K562 (cell line): Measurements from ENCODE around the gene SLC30A10. TPM values are rescaled to one million over a fixed set of nuclear protein-coding genes. Genes with fewer than 3 reads are reported as not detected.

Experiments used
- BRF1 ChIP-seq: IDR thresholded peaks from 3 replicates; pipeline ENCODE4 v1.6.1; 2011; ENCODE audit warnings: borderline replicate concordance, mild to moderate bottlenecking; ENCODE audit not compliant: insufficient read length; ENCODE audit errors: extremely low read depth
- CBFA2T3 ChIP-seq: fragments of 450-650 bp; IDR thresholded peaks from 2 replicates; pipeline ENCODE4 v1.6.1; 2017
- NBN ChIP-seq: fragments of 450-650 bp; IDR thresholded peaks from 2 replicates; pipeline ENCODE4 v1.6.1; 2016; ENCODE audit warnings: low read depth, mild to moderate bottlenecking
- POLR2AphosphoS5 ChIP-seq: IDR thresholded peaks from 2 replicates; pipeline ENCODE4 v1.6.1; 2011; ENCODE audit warnings: mild to moderate bottlenecking, low read depth, low read length, moderate library complexity; ENCODE audit not compliant: control insufficient read depth, insufficient read depth
- POLR3G ChIP-seq: IDR thresholded peaks from 2 replicates; pipeline ENCODE4 v1.6.1; 2011; ENCODE audit not compliant: insufficient read length, insufficient replicate concordance; ENCODE audit errors: extremely low read depth
- REST ChIP-seq, 2 experiments: fragments of 450-650 bp; formaldehyde crosslinking in 1 of 2; IDR thresholded peaks; 2 replicates each; pipeline versions ENCODE4 v1.4.0 to v1.6.1; 2014 to 2020; ENCODE audit warnings: mild to moderate bottlenecking in 2 of 2, borderline replicate concordance in 1 of 2, low read depth in 1 of 2
- SRSF9 ChIP-seq: fragments of 200-400 bp; formaldehyde crosslinking; IDR thresholded peaks from 2 replicates; pipeline ENCODE4 v1.6.1; 2017; ENCODE audit warnings: low read depth, low read length, borderline replicate concordance
- ZNF197 ChIP-seq: fragments of 200-800 bp; sonication (Bioruptor generic); IDR thresholded peaks from 2 replicates; pipeline ENCODE4 v1.6.1; 2016; ENCODE audit warnings: low read depth, missing genetic modification characterization, missing compliant biosample characterization
- ZNF3 ChIP-seq: fragments of 250-450 bp; sonication (Bioruptor Pico); IDR thresholded peaks from 2 replicates; pipeline ENCODE4 v1.5.0; 2021; ENCODE audit warnings: mild to moderate bottlenecking, moderate library complexity
- ZNF639 ChIP-seq, 2 experiments: fragments of 200-800 bp in 1 of 2; sonication (Bioruptor generic) in 1 of 2; sonication (generic) in 1 of 2; formaldehyde crosslinking in 1 of 2; IDR thresholded peaks in 1 of 2; conservative IDR thresholded peaks in 1 of 2; 2 replicates each; pipeline versions ENCODE4 v1.5.0 to v1.6.1; 2016 to 2020; ENCODE audit warnings: missing compliant biosample characterization in 1 of 2, missing genetic modification characterization in 1 of 2, missing genetic modification reagents in 1 of 2
- polyA plus RNA-seq, 8 experiments: library from polyadenylated mRNA; depleted of rRNA in 4 of 8; stranded (reverse) in 5 of 8; unstranded in 3 of 8; fragments of >200 nt; fragmentation: Nextera tagmentation in 2 of 8; fragmentation: Illumina TruSeq in 1 of 8; extraction: Ambion mirVana in 2 of 8; extraction: Trizol in 1 of 8; gene quantifications; 2 replicates each; pipeline versions ENCODE4 v1.2.1 to v1.2.3, GENCODE V29; 2011 to 2014; ENCODE audit warnings: inconsistent platforms in 1 of 8, missing spikeins in 1 of 8
- total RNA-seq, 7 experiments: library from RNA; depleted of rRNA in 6 of 7; stranded (reverse); fragments of >200 nt in 6 of 7; fragmentation: Illumina TruSeq in 2 of 7; extraction: Trizol in 2 of 7; gene quantifications; 2 replicates each; pipeline versions ENCODE4 v1.2.1 to v1.2.3, GENCODE V29; 2011 to 2021; ENCODE audit warnings: low replicate concordance in 1 of 7
- TF ChIP-seq, protein P1 (sequence below): fragments of 250-450 bp; sonication (Bioruptor Pico); IDR thresholded peaks from 2 replicates; pipeline ENCODE4 v1.5.0; 2022; ENCODE audit warnings: mild to moderate bottlenecking

Gene SLC30A10
- total and polyA plus RNA-seq, 9 of the 15 experiments (the other 6 are each of a cell fraction or from before 2014, with no cell fraction given), result 2.6 to 11.3 (median 7.1) TPM

GRCh38 chr1:219906924-219907771, 21.2 kb downstream of the SLC30A10 start (continued):
- TF ChIP-seq, protein P1, sequence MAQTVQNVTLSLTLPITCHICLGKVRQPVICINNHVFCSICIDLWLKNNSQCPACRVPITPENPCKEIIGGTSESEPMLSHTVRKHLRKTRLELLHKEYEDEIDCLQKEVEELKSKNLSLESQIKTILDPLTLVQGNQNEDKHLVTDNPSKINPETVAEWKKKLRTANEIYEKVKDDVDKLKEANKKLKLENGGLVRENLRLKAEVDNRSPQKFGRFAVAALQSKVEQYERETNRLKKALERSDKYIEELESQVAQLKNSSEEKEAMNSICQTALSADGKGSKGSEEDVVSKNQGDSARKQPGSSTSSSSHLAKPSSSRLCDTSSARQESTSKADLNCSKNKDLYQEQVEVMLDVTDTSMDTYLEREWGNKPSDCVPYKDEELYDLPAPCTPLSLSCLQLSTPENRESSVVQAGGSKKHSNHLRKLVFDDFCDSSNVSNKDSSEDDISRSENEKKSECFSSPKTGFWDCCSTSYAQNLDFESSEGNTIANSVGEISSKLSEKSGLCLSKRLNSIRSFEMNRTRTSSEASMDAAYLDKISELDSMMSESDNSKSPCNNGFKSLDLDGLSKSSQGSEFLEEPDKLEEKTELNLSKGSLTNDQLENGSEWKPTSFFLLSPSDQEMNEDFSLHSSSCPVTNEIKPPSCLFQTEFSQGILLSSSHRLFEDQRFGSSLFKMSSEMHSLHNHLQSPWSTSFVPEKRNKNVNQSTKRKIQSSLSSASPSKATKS, result no peak
- TF ChIP-seq BRF1, result no peak
- peak; percentile 94 for TF ChIP-seq ZNF197 (CRISPR knock-in tag)
- TF ChIP-seq POLR2AphosphoS5, result peak; percentile 99
- no peak for TF ChIP-seq ZNF3
- peak in 1 of 2 experiments; percentile 52; a peak in 1 of 4 replicates for TF ChIP-seq ZNF639 (CRISPR knock-in tag; conservative IDR thresholded peaks at IDR 0.05 in 1 of 2, IDR thresholded peaks at IDR 0.05 in 1 of 2)
- TF ChIP-seq SRSF9, result no peak
- TF ChIP-seq NBN, result peak; percentile 70; the same call in 1 of the 2 replicates
- peak; percentile 13; the same call in 1 of the 2 replicates for TF ChIP-seq REST (IDR thresholded peaks at IDR 0.05; ENCODE audit: borderline replicate concordance)
- no peak for TF ChIP-seq REST (CRISPR knock-in tag; IDR thresholded peaks at IDR 0.05; ENCODE audit: low read depth)
- TF ChIP-seq POLR3G, result no peak
- peak; percentile 99 for TF ChIP-seq CBFA2T3
